ENCODE measurements around the gene RAB31.

RAB31 gene

DNA sequence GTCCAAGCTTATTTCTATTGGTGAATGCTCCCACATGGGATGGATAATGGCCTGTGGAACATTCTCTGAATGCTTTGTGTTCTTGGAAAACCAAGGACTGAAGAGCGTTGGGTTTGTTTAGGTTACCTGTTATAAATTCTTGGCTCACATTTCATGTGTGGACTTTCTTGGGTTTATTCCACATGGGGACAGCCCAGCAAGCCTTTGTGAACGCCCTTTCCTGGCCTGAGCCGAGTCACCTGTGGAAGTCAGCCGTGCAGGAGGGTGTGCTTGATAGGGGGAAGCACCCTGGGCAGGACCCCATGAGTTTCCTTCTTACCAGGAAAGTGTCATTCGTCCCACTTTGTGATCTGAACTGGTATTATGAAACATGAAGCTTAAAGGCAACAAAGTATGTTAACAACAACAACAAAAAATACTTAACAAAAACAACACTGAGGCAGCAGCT is 4.1 kb downstream of the RAB31 start:
- DNase-seq (ENCODE audit: low read depth): no peak

DNA sequence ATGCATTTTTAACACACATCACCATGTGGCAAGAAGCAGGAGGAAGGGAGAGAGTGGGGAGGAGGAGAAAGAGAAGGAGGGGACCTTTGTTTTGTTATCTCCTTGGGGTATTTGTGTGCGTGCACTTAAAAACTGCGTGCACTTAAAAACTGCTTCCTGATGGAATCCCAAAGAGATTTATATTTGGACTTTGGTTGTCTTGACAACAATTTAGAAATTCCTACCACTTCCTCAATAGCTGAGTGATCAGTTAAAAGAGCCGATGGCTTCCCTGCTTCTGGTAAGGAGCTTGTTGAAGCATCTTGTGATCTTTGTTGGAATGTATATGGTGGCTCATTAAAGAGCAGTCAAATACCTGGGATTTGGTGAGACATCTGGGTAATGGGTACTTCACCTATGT is 4.5 kb downstream of the RAB31 start:
- DNase-seq (ENCODE audit: low read depth): no peak

DNA sequence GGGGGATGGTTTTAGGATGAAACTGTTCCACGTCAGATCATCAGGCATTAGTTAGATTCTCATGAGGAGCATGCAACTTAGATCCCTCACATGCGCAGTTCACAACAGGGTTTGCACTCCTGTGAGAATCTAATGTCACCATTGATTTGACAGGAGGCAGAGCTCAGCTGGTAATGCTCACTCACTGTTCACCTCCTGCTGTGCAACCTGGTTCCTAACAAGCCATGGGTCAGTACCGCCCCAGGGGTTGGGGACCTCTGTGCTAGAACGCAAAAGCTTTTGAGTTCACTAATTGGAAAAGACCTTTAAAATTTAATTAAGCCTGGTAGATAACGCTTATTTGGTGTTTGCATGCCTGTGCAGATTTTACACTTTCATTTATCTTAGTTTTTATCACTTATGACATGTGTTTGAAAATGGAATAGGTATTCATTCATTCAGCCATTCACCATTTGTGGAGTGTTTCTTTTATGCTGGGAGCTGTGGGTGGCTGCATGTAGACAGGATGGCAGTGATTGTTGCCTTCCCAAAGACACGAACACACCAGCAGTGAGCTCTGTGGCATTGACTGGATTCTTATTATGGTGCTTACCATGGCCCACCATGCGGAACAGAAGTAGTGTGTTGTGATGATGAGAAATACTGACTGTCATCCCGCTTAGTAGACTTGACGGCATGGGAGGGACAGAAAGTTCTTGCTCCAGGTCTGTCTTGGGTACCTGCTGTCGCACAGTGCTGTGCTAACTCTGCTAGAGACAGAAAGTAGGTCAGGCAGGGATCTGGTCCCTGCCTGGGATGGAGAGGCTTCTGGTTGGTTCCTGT is 6.4 kb downstream of the RAB31 start:
- DNase-seq (ENCODE audit: low read depth): no peak

DNA sequence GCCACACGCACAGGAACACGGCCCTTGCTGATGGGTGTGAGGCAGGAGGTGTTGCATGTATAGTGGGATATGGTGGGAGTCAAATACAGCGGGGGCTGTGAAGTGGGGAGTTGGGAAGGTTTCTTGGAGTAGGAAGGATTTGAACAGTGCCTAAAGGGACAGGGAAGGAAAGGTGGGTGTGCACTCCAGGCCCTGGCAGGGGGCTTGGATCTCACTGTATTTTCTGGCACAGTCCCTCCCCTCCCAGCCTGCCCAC is 6.9 kb downstream of the RAB31 start:
- DNase-seq (ENCODE audit: low read depth): no peak

DNA sequence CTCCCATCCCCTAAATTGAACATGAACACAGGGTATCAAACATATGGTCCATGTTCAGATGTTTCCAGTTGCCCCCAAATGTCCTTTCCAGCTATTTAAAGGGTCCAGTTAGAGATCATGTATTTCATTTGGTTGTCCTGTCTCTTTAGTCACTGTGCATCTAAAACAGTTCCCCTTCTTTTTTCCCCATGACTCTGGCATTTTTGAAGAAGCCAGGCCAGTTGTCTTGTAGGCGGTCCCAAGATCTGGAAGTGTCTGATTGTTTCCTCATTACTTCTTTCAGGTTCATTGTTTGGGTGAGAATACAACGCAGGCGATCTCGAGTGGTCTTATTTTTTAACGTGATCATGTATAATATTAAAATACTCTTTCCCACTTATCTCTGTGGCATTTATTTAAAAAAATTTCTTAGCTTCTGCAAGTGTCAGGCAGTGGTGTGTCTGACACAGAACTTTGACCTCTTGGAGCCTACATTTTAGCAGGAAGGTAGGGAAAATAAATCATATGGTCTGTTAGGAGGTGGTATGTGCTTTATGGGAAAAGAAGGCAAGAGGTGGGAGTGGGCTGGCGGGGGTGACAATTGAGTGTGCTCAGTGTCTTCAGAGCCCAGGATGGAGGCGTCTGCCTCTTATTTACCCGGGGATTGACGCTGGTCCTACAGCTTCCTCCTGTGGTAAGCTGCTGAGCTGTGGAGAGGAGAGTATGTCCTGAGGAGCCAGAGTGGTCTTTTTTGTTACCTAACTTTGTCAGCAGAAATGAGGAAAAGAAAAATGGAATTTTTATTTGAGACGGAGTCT is 8.1 kb downstream of the RAB31 start:
- DNase-seq (ENCODE audit: low read depth): no peak

DNA sequence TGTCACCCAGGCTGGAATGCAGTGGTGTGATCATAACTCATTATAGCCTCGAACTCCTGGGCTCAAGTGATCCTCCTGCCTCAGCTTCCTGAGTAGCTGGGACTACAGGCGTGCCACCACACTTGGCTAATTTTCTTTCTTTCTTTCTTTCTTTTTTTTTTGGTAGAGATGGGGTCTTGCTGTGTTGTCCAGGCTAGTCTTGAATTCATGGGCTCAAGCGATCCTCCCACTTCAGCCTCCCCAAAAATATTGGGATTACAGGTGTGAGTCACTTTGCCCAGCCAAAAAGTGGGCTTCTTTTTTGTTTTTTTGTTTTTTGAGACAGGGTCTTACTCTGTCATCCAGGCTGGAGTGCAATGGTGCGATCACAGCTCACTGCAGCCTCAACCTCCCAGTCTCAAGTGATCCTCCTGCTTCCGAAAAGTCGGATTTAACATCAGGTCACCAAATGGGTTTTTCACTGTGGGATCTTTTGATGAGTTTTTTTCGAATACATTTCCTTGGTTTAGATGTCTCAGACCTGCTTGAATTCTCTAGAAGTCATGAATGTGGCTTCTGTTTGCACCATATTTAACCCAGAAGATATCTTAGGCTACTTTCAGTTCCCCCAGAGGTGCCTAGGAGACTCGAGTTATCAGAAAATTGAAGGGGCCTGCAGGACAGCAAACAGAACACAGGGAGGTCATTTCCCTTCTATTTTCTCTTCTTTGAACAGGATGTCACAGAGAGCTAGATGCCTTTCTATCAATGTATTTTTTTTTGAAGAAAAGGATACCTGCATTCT is 8.9 kb downstream of the RAB31 start:
- DNase-seq (ENCODE audit: low read depth): no peak

DNA sequence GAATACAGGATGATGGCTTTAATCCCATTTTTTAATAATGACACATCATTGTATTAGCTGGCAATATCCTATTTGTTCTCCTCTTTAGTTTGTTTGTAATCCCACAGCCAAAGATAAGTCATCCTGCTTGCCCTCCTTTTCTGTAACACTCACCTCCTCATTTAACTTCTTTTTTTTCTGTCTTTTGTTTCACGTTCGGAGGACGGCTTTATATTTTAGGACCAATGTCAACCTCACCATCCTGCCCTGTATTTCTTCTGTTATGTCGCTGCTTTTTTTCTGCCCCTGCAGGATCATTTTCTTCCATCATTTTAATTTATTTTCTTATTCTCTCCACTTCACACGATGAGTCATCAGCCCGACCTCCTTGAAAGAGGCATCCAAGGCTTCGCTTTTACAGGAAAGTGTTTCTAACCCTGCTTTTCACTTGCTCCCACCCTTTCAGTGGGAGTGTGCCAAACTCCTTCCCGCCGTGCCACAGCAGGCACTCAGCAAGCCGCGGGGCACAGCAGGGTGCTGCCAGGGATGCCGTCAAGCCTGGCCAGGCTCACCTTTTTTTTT is 11.4 kb downstream of the RAB31 start:
- no peak for DNase-seq (ENCODE audit: low read depth)

DNA sequence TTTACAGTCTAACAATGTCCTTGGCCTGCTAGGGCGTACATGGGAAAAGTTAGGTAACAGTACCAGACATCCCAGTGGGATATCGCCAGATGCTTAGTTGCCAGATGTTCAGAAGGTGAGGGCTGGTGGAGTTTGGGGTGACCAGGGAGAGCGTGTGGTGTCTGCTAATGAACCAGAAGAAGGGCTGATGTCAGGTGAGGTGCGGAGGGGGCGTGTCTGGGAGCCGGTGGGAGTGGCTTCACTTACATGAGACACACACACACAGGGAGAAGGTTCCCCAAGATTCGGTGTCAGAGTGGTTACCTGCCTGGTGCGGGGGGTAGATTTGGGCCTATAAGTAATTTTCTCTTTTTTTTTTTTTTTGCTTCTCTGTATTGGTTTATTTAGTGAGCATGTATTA is 12.2 kb downstream of the RAB31 start:
- DNase-seq (ENCODE audit: low read depth): no peak

DNA sequence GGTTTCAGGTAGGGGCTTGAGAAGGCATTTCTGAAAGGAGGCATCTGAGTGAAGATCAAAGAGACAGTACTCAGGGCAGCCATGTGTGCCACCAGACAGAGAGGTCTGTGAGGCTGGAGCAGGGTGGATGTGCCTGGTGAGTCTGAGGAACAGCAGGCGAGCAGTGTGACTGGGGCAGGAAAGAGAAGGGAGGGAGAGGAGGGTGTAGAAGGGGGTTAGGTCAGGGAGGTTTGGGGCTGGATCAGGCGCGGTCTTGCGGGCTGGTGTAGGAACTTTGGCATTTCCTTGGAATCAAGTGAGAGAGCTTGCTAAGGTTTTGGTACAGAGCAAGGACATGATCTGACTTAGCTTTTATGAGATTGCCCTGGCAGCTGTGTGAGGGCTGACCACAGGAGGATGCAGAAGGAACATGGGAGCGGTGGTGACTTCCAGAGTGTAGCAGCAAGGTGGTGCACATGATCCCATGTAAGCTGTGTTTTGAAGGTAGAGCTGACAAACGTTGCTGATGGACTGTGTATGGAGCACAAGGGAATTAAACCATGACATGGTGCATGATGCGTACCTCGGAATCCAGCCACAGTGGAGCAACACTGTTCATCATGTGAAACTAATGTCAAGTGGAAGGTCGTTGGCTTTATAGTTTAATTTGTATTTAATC is 13.9 kb downstream of the RAB31 start:
- no peak for DNase-seq (ENCODE audit: low read depth)

DNA sequence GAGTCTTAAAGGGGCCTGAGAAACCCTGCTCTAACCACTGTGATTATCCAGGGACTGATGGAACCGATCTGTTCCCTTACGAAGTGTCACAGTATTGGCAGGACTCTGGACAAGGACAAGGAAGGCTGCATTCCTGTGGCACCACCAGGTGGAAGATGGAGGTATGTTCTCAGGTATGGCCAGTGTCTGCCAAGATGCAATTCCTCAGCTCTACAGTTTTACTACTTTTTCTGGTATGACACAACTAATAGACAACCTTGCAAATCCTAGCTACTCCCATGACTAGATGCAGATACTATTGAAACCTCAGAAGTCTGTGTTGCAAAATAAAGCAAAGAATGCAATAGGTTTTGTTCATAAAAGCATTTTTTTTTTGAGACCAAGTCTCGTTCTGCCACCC is 14.6 kb downstream of the RAB31 start:
- DNase-seq (ENCODE audit: low read depth): no peak

DNA sequence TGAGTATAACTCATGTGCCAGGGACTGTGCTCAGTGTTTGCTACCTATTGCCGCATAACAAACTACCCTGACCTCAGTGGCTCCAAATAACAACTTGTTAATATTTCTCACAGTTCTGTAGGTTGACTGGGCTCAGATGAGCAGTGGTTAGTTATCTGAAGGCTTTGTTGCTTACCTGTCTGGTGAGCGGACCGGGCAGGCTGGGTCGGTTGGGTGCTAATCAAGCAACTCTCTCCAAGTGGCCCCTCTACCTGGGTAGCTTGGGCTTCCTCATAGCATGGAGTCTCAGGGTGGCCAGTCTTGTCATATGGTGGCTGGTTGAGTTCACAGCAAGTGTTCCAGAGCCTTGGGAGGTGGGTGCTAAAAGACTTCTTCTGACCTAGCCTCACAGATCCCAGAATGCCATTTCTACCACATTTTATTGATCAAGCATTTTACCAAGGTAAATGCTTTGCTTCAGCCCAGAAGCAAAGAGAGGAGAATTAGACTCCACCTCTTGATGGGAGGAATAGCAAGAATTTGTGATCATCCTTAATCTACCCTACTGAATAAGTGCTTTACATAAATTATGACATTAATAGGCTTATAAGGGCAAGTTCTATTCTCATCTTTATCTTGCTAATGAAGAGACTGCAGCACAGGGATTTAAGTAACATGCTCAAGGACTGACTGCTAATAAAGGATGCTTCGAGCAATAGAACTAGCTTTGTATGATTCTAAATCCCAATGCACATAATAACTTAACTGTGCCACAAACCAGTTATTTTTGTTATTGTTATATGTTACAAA is 16.9 kb downstream of the RAB31 start:
- DNase-seq (ENCODE audit: low read depth): no peak

DNA sequence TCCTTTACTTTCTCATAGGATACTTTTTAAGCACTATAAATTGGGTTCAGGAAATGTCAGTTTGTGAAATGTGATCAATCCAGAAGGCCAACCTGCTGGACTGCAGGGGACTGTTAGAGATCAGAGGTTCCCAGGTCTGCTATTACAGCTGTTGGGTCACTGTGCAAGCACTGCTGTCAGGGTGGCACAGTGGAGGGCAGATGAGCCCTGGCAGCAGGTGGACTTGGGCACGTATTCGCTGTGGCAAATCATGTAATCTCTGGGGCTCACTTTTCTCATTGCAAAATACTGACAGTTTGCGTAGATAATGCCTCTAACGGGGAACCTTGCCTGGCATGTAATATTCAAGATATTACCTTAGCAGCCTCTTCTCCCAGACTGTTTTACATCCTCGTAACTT is 18.1 kb downstream of the RAB31 start:
- DNase-seq (ENCODE audit: low read depth): no peak

DNA sequence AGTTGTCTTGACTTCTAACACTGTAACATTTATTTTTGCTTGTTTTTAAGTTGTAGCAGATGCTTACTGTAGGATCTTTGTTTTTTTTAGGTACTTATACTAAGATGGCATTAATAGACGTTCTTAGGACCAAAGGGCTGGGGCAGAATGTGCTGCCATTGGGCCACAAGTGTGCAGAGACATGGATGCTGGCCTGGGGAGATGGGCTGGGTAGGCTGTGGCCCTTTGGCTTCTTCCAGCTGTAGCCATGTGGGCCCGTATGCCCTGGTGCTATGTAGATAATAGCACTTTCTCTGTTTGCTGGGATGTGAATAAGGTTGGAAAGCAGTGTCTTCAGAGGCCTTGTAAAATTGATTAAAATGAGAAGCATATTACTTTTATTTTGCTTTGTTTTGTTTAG is 18.8 kb downstream of the RAB31 start:
- no peak for DNase-seq (ENCODE audit: low read depth)

DNA sequence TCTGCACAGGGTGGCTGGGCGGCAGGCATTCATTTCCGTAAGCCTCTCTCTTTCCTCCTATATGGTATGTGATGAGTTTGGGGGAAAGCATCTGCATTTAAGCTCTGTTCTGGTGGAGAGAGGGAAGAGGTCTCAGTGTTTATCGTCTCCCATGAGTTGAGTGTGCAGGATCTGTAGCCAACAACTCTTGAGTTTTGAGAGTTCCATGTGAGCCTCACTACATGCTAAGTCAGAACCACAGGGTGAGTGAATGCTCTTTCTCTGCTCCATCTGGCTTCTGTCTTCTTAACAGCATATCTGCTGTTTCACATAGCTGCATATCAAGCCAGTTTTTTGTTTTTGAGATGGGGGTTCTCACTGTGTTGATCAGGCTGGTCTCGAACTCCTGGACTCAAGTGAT is 22.7 kb downstream of the RAB31 start:
- DNase-seq (ENCODE audit: low read depth): no peak

DNA sequence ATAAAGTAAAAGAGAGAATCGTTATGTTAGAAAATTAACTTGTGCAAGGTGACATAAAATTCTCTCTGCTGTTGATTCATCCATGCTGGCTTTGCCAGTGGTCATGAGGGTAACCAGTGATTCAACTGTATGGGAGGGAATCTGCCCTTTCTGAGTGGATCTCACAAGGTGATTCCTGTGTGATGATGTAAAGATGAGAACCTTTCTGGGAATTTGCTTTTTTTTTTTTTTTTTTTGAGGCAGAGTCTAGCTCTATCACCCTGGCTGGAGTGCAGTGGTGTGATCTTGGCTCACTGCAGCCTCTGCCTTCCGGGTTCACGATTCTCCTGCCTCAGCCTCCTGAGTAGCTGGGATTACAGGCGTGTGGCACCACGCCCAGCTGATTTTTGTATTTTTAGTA is 23.3 kb downstream of the RAB31 start:
- DNase-seq (ENCODE audit: low read depth): no peak

DNA sequence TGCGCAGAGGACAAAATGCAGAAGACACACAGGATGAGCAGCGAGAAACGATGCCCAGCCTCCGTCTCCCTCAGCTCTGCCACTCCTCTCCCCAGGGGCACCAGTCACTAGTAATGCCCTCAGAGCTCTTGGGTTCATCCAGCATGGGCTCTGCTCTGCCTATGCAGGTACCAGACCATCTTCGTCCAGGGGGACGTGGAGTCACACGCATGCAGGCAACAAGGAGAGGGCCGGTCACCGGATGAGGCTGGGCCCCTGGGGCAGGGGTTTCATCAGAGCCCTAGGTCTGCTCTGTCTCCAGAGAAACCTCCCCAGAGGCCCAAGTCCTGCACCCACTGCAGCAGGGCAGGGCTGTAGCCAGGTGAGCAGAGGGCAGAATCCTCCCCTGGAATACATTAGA is 23.9 kb downstream of the RAB31 start:
- DNase-seq (ENCODE audit: low read depth): no peak

DNA sequence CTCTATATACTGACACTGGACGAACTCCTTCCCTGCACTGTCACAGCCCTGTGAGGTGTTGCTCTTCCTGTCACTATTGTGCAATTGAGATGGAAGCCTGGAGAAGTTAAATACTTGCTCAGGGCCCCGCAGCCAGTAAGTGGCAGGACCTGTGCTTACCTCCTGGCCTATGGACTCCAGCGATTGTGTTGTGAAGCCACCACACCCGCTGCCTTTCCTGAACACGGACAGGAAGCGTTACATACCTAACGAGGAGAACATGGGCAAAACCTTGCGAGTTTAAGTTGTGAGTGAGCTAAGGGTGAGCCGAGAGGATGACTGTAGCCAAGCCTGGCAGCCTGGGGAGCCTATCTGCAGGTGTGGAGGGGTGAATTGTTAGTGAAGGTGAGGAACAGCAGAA is 26.1 kb downstream of the RAB31 start:
- no peak for DNase-seq (ENCODE audit: low read depth)

DNA sequence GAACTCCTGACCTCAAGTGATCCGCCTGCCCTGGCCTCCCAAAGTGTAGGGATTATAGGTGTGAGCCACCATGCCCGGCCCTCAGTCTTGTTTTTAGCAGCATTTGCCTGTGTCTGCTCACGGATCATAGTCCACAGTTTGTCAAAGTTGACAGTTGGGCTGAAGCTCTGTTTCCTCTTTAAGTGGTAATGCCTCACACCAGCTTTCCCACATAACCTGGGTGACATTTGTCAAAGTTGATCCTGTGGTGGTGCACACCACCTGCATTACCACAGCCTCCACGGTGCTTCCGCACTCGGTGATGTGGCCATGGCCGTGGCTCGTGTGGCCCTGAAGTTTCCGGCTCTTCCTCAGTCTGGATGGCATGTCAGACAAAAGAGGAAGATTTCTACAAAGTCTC is 27.1 kb downstream of the RAB31 start:
- DNase-seq (ENCODE audit: low read depth): no peak

DNA sequence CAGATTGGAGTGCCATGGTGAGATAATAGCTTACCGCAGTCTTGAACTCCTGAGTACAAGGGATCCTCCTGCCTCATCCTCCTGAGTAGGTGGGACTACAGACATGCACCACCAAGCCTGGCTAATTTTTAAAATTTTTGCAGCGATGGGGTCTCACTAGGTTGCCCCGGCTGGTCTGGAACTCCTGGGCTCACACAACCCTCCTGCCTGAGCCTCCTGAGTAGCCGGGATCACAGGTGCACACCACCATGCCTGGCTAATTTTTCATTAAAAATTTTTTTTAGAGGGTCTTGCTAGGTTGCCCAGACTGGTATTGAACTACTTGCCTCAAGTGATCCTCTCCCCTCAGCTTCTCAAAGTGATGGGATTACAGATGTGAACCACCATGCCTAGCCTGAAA is 27.8 kb downstream of the RAB31 start:
- DNase-seq (ENCODE audit: low read depth): no peak

DNA sequence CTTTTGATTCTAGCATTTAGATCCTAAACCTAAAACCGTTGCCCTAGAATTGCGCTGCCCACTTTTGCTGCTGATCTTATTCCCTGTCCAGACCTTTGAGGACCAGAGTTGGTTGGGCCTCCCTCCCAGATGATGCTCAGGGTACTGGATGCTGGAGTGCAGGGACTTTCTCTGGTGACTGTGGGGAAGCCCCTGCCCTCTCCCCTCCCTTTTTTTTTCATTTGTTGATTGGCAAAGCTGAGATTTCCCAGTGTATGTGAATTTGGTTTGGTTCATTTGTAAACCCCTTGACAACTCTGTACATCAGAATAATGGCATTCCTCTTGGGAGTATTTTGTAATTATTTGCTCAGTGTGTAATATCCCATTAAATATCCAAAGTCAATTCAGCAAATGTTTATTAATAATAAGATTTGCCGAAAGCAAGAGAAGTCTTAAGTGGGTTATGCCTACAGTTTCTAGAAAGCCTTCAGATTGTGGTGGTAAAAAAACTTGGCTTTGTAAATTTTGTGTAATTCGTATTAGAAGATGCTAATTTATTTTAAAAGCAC is 28.3 kb downstream of the RAB31 start:
- DNase-seq (ENCODE audit: low read depth): no peak

DNA sequence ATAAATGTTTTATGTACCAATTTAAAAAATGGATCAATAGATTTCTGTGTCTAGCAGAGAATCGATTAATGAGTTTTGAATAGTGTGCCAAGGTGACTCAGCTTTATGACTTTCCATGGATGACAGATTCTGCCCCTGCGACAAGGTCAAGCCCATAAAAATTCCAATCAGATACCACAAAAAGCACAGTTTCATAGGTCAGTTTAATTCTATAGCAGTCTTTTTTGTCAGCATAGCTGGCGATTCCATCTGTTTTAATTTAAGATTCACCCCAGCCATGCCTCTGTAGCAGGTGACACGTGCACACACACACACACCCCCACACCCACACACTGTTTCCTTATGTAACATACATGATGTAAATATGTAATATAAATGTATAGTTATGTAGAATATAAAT is 28.9 kb downstream of the RAB31 start:
- no peak for DNase-seq (ENCODE audit: low read depth)
